HEK293 (cell line): ENCODE measurements around the gene SELPLG.

Experiments used
- BCL11B ChIP-seq: fragments of 450-650 bp; formaldehyde crosslinking; IDR thresholded peaks from 2 replicates; pipeline ENCODE4 v1.5.1; 2016; ENCODE audit warnings: low read depth, missing biosample characterization, missing genetic modification characterization
- GLI4 ChIP-seq: fragments of 450-650 bp; formaldehyde crosslinking; IDR thresholded peaks from 2 replicates; pipeline ENCODE4 v1.5.1; 2016; ENCODE audit warnings: missing biosample characterization, missing genetic modification characterization
- HOXD13 ChIP-seq: sonication (generic); formaldehyde crosslinking; IDR thresholded peaks from 2 replicates; pipeline ENCODE4 v1.8.0; 2022; ENCODE audit warnings: missing genetic modification reagents, borderline replicate concordance
- KLF10 ChIP-seq: fragments of 450-650 bp; IDR thresholded peaks from 2 replicates; pipeline ENCODE4 v1.5.1; 2018; ENCODE audit warnings: missing biosample characterization, mild to moderate bottlenecking, missing genetic modification characterization
- KLF16 ChIP-seq: fragments of 450-650 bp; formaldehyde crosslinking; IDR thresholded peaks from 2 replicates; pipeline ENCODE4 v1.5.1; 2017; ENCODE audit warnings: missing biosample characterization, missing genetic modification characterization
- KLF9 ChIP-seq: fragments of 450-650 bp; formaldehyde crosslinking; IDR thresholded peaks from 2 replicates; pipeline ENCODE4 v1.5.1; 2016; ENCODE audit warnings: missing biosample characterization, missing genetic modification characterization, low read depth
- PRDM1 ChIP-seq: fragments of 450-650 bp; formaldehyde crosslinking; IDR thresholded peaks from 2 replicates; pipeline ENCODE4; 2016; ENCODE audit warnings: missing biosample characterization, missing genetic modification characterization
- PRDM6 ChIP-seq: fragments of 450-650 bp; formaldehyde crosslinking; IDR thresholded peaks from 2 replicates; pipeline ENCODE4 v1.5.1; 2017; ENCODE audit warnings: missing biosample characterization, missing genetic modification characterization
- SCRT1 ChIP-seq: fragments of 450-650 bp; formaldehyde crosslinking; IDR thresholded peaks from 2 replicates; pipeline ENCODE4 v1.5.1; 2016; ENCODE audit warnings: missing biosample characterization, missing genetic modification characterization, borderline replicate concordance
- SP3 ChIP-seq: fragments of 450-650 bp; formaldehyde crosslinking; IDR thresholded peaks from 2 replicates; pipeline ENCODE4 v1.5.1; 2016; ENCODE audit warnings: missing biosample characterization, missing genetic modification characterization
- ZBTB1 ChIP-seq: fragments of 450-650 bp; formaldehyde crosslinking; IDR thresholded peaks from 2 replicates; pipeline ENCODE4 v1.5.1; 2016; ENCODE audit warnings: missing biosample characterization, missing genetic modification characterization
- ZNF10 ChIP-seq: fragments of 450-650 bp; formaldehyde crosslinking; IDR thresholded peaks from 2 replicates; pipeline ENCODE4 v1.5.1; 2017; ENCODE audit warnings: missing biosample characterization, missing genetic modification characterization
- ZNF148 ChIP-seq: fragments of 450-650 bp; formaldehyde crosslinking; IDR thresholded peaks from 2 replicates; pipeline ENCODE4 v1.5.0; 2017; ENCODE audit warnings: missing biosample characterization, missing genetic modification characterization, borderline replicate concordance
- ZNF221 ChIP-seq: fragments of 450-650 bp; formaldehyde crosslinking; IDR thresholded peaks from 2 replicates; pipeline ENCODE4 v1.5.1; 2017; ENCODE audit warnings: missing biosample characterization, missing genetic modification characterization, borderline replicate concordance
- ZNF280D ChIP-seq: fragments of 450-650 bp; formaldehyde crosslinking; IDR thresholded peaks from 2 replicates; pipeline ENCODE4 v1.5.1; 2016; ENCODE audit warnings: missing biosample characterization, missing genetic modification characterization
- ZNF311 ChIP-seq: fragments of 450-650 bp; formaldehyde crosslinking; IDR thresholded peaks from 2 replicates; pipeline ENCODE4 v1.5.1; 2017; ENCODE audit warnings: missing biosample characterization, missing genetic modification characterization, borderline replicate concordance
- ZNF404 ChIP-seq: fragments of 450-650 bp; formaldehyde crosslinking; IDR thresholded peaks from 2 replicates; pipeline ENCODE4 v1.5.1; 2017; ENCODE audit warnings: missing biosample characterization, missing genetic modification characterization
- ZNF423 ChIP-seq: fragments of 450-650 bp; formaldehyde crosslinking; IDR thresholded peaks from 2 replicates; pipeline ENCODE4 v1.5.1; 2016; ENCODE audit warnings: missing biosample characterization, missing genetic modification characterization
- ZNF426 ChIP-seq: fragments of 450-650 bp; formaldehyde crosslinking; IDR thresholded peaks from 2 replicates; pipeline ENCODE4 v1.5.1; 2017; ENCODE audit warnings: missing biosample characterization, missing genetic modification characterization, mild to moderate bottlenecking, inconsistent platforms, moderate library complexity
- ZNF433 ChIP-seq: fragments of 450-650 bp; formaldehyde crosslinking; IDR thresholded peaks from 2 replicates; pipeline ENCODE4 v1.5.1; 2016; ENCODE audit warnings: missing biosample characterization, missing genetic modification characterization, low read depth
- ZNF473 ChIP-seq: fragments of 450-650 bp; formaldehyde crosslinking; IDR thresholded peaks from 2 replicates; pipeline ENCODE4 v1.5.1; 2017; ENCODE audit warnings: missing biosample characterization, missing genetic modification characterization
- ZNF521 ChIP-seq: fragments of 450-650 bp; formaldehyde crosslinking; IDR thresholded peaks from 2 replicates; pipeline ENCODE4 v1.5.1; 2017; ENCODE audit warnings: missing biosample characterization, mild to moderate bottlenecking, missing genetic modification characterization
- ZNF548 ChIP-seq: fragments of 450-650 bp; formaldehyde crosslinking; IDR thresholded peaks from 2 replicates; pipeline ENCODE4 v1.5.1; 2016; ENCODE audit warnings: missing biosample characterization, missing genetic modification characterization
- ZXDB ChIP-seq: fragments of 450-650 bp; formaldehyde crosslinking; IDR thresholded peaks from 2 replicates; pipeline ENCODE4 v1.5.1; 2016; ENCODE audit warnings: missing biosample characterization, missing genetic modification characterization
- TF ChIP-seq, protein P1 (sequence below): fragments of 450-650 bp; formaldehyde crosslinking; IDR thresholded peaks from 2 replicates; pipeline ENCODE4 v1.5.1; 2016; ENCODE audit warnings: missing biosample characterization, missing genetic modification characterization
- TF ChIP-seq, protein P2 (sequence below): fragments of 450-650 bp; formaldehyde crosslinking; IDR thresholded peaks from 2 replicates; pipeline ENCODE4 v1.5.1; 2016; ENCODE audit warnings: missing biosample characterization, missing genetic modification characterization
- TF ChIP-seq, protein P3 (sequence below): fragments of 450-650 bp; formaldehyde crosslinking; conservative IDR thresholded peaks from 2 replicates; pipeline ENCODE4 v1.5.1; 2016; ENCODE audit warnings: low read depth, missing biosample characterization, missing genetic modification characterization

The SELPLG gene

DNA sequence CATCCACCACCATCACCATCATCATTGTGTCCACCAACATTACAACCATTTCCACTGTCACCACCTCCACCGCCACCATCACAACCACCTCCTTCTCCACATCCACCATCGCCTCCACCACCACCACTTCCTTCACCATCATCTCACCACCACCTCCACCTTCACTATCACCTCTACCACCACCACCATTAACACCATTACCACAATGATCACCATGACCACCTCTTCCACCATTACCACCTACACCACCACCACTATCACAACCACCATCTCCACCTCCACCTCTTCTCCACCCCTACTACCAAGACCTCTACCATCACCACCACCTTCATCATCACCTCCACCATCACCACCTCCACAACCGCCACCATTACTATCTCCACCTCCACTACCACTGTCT, 54.9 kb downstream of the SELPLG start (continued):
- TF ChIP-seq ZBTB1 (tag by site-specific recombination) (no peak), ZNF426 (tag by site-specific recombination) (no peak), HOXD13 (CRISPR knock-in tag) (no peak), KLF9 (tag by site-specific recombination) (no peak), ZXDB (tag by site-specific recombination) (no peak), SCRT1 (tag by site-specific recombination) (no peak), KLF16 (tag by site-specific recombination) (no peak), ZNF404 (tag by site-specific recombination) (no peak), ZNF148 (tag by site-specific recombination) (0 out of 2 replicates have a peak, but pooled peaks have one; percentile 13), ZNF280D (tag by site-specific recombination) (no peak), PRDM6 (tag by site-specific recombination) (no peak), SP3 (no peak), GLI4 (tag by site-specific recombination) (no peak), ZNF10 (no peak), ZNF423 (tag by site-specific recombination) (no peak), PRDM1 (no peak), ZNF311 (tag by site-specific recombination) (0 out of 2 replicates have a peak, but pooled peaks have one; percentile 77), ZNF221 (no peak), KLF10 (tag by site-specific recombination) (no peak), ZNF548 (tag by site-specific recombination) (no peak), ZNF473 (tag by site-specific recombination) (no peak), ZNF433 (no peak), ZNF521 (tag by site-specific recombination) (0 out of 2 replicates have a peak, but pooled peaks have one; percentile 67), BCL11B (tag by site-specific recombination) (no peak)
- TF ChIP-seq, protein P1, sequence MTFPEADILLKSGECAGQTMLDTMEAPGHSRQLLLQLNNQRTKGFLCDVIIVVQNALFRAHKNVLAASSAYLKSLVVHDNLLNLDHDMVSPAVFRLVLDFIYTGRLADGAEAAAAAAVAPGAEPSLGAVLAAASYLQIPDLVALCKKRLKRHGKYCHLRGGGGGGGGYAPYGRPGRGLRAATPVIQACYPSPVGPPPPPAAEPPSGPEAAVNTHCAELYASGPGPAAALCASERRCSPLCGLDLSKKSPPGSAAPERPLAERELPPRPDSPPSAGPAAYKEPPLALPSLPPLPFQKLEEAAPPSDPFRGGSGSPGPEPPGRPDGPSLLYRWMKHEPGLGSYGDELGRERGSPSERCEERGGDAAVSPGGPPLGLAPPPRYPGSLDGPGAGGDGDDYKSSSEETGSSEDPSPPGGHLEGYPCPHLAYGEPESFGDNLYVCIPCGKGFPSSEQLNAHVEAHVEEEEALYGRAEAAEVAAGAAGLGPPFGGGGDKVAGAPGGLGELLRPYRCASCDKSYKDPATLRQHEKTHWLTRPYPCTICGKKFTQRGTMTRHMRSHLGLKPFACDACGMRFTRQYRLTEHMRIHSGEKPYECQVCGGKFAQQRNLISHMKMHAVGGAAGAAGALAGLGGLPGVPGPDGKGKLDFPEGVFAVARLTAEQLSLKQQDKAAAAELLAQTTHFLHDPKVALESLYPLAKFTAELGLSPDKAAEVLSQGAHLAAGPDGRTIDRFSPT (tag by site-specific recombination), result no peak
- TF ChIP-seq, protein P2, sequence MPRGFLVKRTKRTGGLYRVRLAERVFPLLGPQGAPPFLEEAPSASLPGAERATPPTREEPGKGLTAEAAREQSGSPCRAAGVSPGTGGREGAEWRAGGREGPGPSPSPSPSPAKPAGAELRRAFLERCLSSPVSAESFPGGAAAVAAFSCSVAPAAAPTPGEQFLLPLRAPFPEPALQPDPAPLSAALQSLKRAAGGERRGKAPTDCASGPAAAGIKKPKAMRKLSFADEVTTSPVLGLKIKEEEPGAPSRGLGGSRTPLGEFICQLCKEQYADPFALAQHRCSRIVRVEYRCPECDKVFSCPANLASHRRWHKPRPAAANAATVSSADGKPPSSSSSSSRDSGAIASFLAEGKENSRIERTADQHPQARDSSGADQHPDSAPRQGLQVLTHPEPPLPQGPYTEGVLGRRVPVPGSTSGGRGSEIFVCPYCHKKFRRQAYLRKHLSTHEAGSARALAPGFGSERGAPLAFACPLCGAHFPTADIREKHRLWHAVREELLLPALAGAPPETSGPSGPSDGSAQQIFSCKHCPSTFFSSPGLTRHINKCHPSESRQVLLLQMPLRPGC, result no peak
- TF ChIP-seq, protein P3, sequence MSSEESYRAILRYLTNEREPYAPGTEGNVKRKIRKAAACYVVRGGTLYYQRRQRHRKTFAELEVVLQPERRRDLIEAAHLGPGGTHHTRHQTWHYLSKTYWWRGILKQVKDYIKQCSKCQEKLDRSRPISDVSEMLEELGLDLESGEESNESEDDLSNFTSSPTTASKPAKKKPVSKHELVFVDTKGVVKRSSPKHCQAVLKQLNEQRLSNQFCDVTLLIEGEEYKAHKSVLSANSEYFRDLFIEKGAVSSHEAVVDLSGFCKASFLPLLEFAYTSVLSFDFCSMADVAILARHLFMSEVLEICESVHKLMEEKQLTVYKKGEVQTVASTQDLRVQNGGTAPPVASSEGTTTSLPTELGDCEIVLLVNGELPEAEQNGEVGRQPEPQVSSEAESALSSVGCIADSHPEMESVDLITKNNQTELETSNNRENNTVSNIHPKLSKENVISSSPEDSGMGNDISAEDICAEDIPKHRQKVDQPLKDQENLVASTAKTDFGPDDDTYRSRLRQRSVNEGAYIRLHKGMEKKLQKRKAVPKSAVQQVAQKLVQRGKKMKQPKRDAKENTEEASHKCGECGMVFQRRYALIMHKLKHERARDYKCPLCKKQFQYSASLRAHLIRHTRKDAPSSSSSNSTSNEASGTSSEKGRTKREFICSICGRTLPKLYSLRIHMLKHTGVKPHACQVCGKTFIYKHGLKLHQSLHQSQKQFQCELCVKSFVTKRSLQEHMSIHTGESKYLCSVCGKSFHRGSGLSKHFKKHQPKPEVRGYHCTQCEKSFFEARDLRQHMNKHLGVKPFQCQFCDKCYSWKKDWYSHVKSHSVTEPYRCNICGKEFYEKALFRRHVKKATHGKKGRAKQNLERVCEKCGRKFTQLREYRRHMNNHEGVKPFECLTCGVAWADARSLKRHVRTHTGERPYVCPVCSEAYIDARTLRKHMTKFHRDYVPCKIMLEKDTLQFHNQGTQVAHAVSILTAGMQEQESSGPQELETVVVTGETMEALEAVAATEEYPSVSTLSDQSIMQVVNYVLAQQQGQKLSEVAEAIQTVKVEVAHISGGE (tag by site-specific recombination), result no peak
